ENCODE measurements around the gene HSD17B1. TPM values are rescaled to one million over a fixed set of nuclear protein-coding genes. Genes with fewer than 3 reads are reported as not detected.

The HSD17B1 gene
- total and polyA plus RNA-seq, 2 donors (not counting 3 experiments of a cell fraction or from before 2014, with no cell fraction given), result 0.22 to 1.0 TPM

GRCh38 chr17:42522263-42522790, 30.4 kb upstream of the HSD17B1 start:
- Histone ChIP-seq H3K4me1 (ENCODE audit: control insufficient read depth, extremely low read depth, insufficient read depth, low read length) (peaks cover 63% of the 10 kb centered on the region), H3K9me3 (replicated peaks; ENCODE audit: control insufficient read depth, insufficient read depth, low read length) (no peaks in the 10 kb centered on the region)
- dilution Hi-C loops (cut with MboI; ENCODE audit: extremely low pct_ligation_motif_present, low sequenced_read_pairs), result loop anchor here (25.0 kb wide), 1 partner anchor 185 kb away; no protein-coding TSS in a partner anchor

More at GRCh38 chr17:42522263-42522790, 30.4 kb upstream of the HSD17B1 start:
- ChIA-PET CTCF (no interaction called here), POLR2A (no interaction called here)
- H3K79me2 ChIP-seq (ENCODE audit: control insufficient read depth, insufficient read depth, low read length), result no peaks in the 10 kb centered on the region
- H2AFZ ChIP-seq (ENCODE audit: low read depth, low read length), result no peak overlapping the region
- DNase-seq (ENCODE audit: low read depth, low spot score) (no peak), FAIRE-seq (no peak)
- H4K20me1 ChIP-seq (replicated peaks; ENCODE audit: control insufficient read depth, extremely low read depth, insufficient read depth, low read length), result no peaks in the 10 kb centered on the region
- no peak overlapping the region for H3K4me3 ChIP-seq (replicated peaks in 1 of 3; ENCODE audit: insufficient read depth in 1 of 3, low read depth in 1 of 3, low read length in 3 of 3)
- no peaks in the 10 kb centered on the region for H3K9me1 ChIP-seq (replicated peaks; ENCODE audit: control insufficient read depth, extremely low read depth, insufficient read depth, low read length)
- H3K36me3 ChIP-seq (ENCODE audit: control insufficient read depth in 2 of 2, extremely low read depth in 1 of 2, insufficient read depth in 2 of 2, low read length in 2 of 2), result no peaks in the 10 kb centered on the region
- H3K27ac ChIP-seq (ENCODE audit: insufficient read depth, low read depth, low read length), result peak overlapping the region; percentile 100
- BruUV-seq (replicated peaks), result no TSS peak
- H3K4me2 ChIP-seq (ENCODE audit: insufficient read depth, low read length), result no peak overlapping the region
- TF ChIP-seq FOS (IDR thresholded peaks at IDR 0.05; ENCODE audit: borderline replicate concordance, insufficient read depth, low read length), result no peak
- TF ChIP-seq, protein P1, sequence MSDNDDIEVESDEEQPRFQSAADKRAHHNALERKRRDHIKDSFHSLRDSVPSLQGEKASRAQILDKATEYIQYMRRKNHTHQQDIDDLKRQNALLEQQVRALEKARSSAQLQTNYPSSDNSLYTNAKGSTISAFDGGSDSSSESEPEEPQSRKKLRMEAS (IDR thresholded peaks at IDR 0.05; ENCODE audit: insufficient read depth, insufficient read length), result no peak
- no peak for TF ChIP-seq JUN (IDR thresholded peaks at IDR 0.05; ENCODE audit: borderline replicate concordance, insufficient read depth, insufficient read length, low read depth)
- TF ChIP-seq EZH2 (IDR thresholded peaks at IDR 0.05; ENCODE audit: borderline replicate concordance, low read depth, low read length, severe bottlenecking), result no peak
- no peak for TF ChIP-seq POLR2AphosphoS5 (IDR thresholded peaks at IDR 0.05; ENCODE audit: insufficient read depth, low read depth, low read length)
- TF ChIP-seq POLR2A (IDR thresholded peaks at IDR 0.05; ENCODE audit: low read depth, low read length), result no peak
- no peak for TF ChIP-seq MYC (IDR thresholded peaks at IDR 0.05; ENCODE audit: low read depth, low read length)
- TF ChIP-seq CTCF (IDR thresholded peaks at IDR 0.05; ENCODE audit: extremely low read depth in 1 of 2, insufficient read depth in 1 of 2, low read depth in 1 of 2, low read length in 2 of 2), result no peak
- no peak for TF ChIP-seq GATA2 (IDR thresholded peaks at IDR 0.05; ENCODE audit: insufficient read depth, insufficient read length, low read depth, low read length)
- intact Hi-C loops (cut with micrococcal nuclease), result loop anchor here (10.0 kb wide), 2 partner anchors 388 to 498 kb away; partner anchors contain the start of gene NKIRAS2
- no peak overlapping the region for H3K9ac ChIP-seq (replicated peaks; ENCODE audit: extremely low read depth, insufficient read depth, low read length)
- H3K27me3 ChIP-seq (ENCODE audit: control insufficient read depth in 2 of 2, insufficient read depth in 2 of 2, low read length in 2 of 2), result no peaks in the 10 kb centered on the region
